ENCODE measurements around the gene GRIN3B. TPM values are rescaled to one million over a fixed set of nuclear protein-coding genes. Genes with fewer than 3 reads are reported as not detected.
A peak's percentile ranks its signal among the peaks of the same experiment; 100 is the strongest.

Gene GRIN3B
- total and polyA plus RNA-seq, 2 donors (not counting 1 experiment from before 2014, with no cell fraction given), result 0.10 to 0.42 TPM

GRCh38 chr19:1028062-1028926 is 28.1 kb downstream of the GRIN3B start:
- H3K27me3 ChIP-seq (replicated peaks in 1 of 4; ENCODE audit: control extremely low read depth in 1 of 4, control insufficient read depth in 3 of 4, insufficient read depth in 4 of 4, low read length in 3 of 4), result no peaks in the 10 kb centered on the region
- H3K4me3 ChIP-seq (ENCODE audit: control extremely low read depth in 1 of 5, extremely low read depth in 1 of 5, insufficient read depth in 1 of 5, low read depth in 2 of 5, low read length in 4 of 5), result peak overlapping the region; percentile 60 to 99 (median 87)
- Mint-ChIP-seq H3K9me3 (ENCODE audit: insufficient read depth) (no peaks in the 10 kb centered on the region), H3K27ac (peak overlapping the region; percentile 91), H3K4me3 (peak overlapping the region; percentile 94), H3K27me3 (no peaks in the 10 kb centered on the region), H3K4me1 (peaks cover 28% of the 10 kb centered on the region)
- DNase-seq (peak; percentile 65), ATAC-seq (ENCODE audit: low read depth) (peak; percentile 42)
- POLR2A ChIA-PET, result interaction anchor here (0.5 to 6.9 kb wide), 14 partner anchors 10 to 300 kb away, joined by 3 to 91 read pairs (median 6); partner anchors contain the start of genes ABCA7 and ARHGAP45
- H3K27ac ChIP-seq (ENCODE audit: low read length in 2 of 2), result peak overlapping the region; percentile 44 to 85
- H4K20me1 ChIP-seq (ENCODE audit: control insufficient read depth, insufficient read depth, low read length, poor library complexity, severe bottlenecking), result peaks cover 65% of the 10 kb centered on the region
- H3K9ac ChIP-seq (ENCODE audit: low read length), result peak overlapping the region; percentile 87
- no peaks in the 10 kb centered on the region for H3K9me3 ChIP-seq (ENCODE audit: control extremely low read depth in 1 of 3, control insufficient read depth in 2 of 3, insufficient read depth in 1 of 3, low read length in 2 of 3)
- CTCF ChIA-PET, result interaction anchor here (0.9 to 3.9 kb wide), 9 partner anchors 9 to 216 kb away, joined by 3 to 16 read pairs (median 9); partner anchors contain the start of genes ABCA7, ARHGAP45 and WDR18
- 2% methylated on average over 44 of the region's 58 CpGs for WGBS (ENCODE audit: insufficient coverage)
- peaks cover 65% of the 10 kb centered on the region for H3K79me2 ChIP-seq (ENCODE audit: control insufficient read depth, insufficient read depth, low read length)
- intact Hi-C loops (cut with micrococcal nuclease), result loop anchor here (10.0 kb wide), 1 partner anchor 217 kb away; the partner anchor contains the start of genes ATP5F1D and MIDN
- TF ChIP-seq CTCF (IDR thresholded peaks at IDR 0.05), result no peak
- peaks cover 16 to 29% of the 10 kb centered on the region in 2 donors for H3K4me1 ChIP-seq (ENCODE audit: control insufficient read depth in 2 of 2, insufficient read depth in 2 of 2, low read length in 2 of 2)
- peak overlapping the region; percentile 33 for H2AFZ ChIP-seq (ENCODE audit: insufficient read depth, low read depth, low read length, poor library complexity, severe bottlenecking)
- peak overlapping the region; percentile 91 for H3K4me2 ChIP-seq (replicated peaks; ENCODE audit: low read depth, low read length, poor library complexity, severe bottlenecking)
- H3K36me3 ChIP-seq (replicated peaks in 1 of 2; ENCODE audit: control extremely low read depth in 1 of 2, control insufficient read depth in 1 of 2, extremely low read depth in 1 of 2, insufficient read depth in 2 of 2, low read length in 1 of 2), result peaks cover 0 to 33% of the 10 kb centered on the region in 2 experiments

- intact Hi-C loops (cut with micrococcal nuclease), result no loop called here
- no peak overlapping the region for H3K4me2 ChIP-seq (replicated peaks; ENCODE audit: low read depth, low read length, poor library complexity, severe bottlenecking)
- H3K9ac ChIP-seq (ENCODE audit: low read length), result no peak overlapping the region
- H4K20me1 ChIP-seq (ENCODE audit: control insufficient read depth, insufficient read depth, low read length, poor library complexity, severe bottlenecking), result peaks cover 73% of the 10 kb centered on the region
- H3K4me3 ChIP-seq (ENCODE audit: control extremely low read depth in 1 of 5, extremely low read depth in 1 of 5, insufficient read depth in 1 of 5, low read depth in 2 of 5, low read length in 4 of 5), result no peak overlapping the region
- no peak overlapping the region for H2AFZ ChIP-seq (ENCODE audit: insufficient read depth, low read depth, low read length, poor library complexity, severe bottlenecking)
- H3K4me1 ChIP-seq (ENCODE audit: control insufficient read depth in 2 of 2, insufficient read depth in 2 of 2, low read length in 2 of 2), result peaks cover 23 to 46% of the 10 kb centered on the region in 2 donors
- no peaks in the 10 kb centered on the region for H3K9me3 Mint-ChIP-seq (ENCODE audit: insufficient read depth)
- H3K27ac ChIP-seq (ENCODE audit: low read length in 2 of 2), result no peak overlapping the region
- H3K4me1 Mint-ChIP-seq, result peaks cover 34% of the 10 kb centered on the region
- H3K9me3 ChIP-seq (ENCODE audit: control extremely low read depth in 1 of 3, control insufficient read depth in 2 of 3, insufficient read depth in 1 of 3, low read length in 2 of 3), result no peaks in the 10 kb centered on the region
- H3K27me3 Mint-ChIP-seq, result no peaks in the 10 kb centered on the region
- CTCF ChIA-PET, result interaction anchor here (0.7 to 1.2 kb wide), 2 partner anchors 34 to 39 kb away, joined by 3 to 4 read pairs; partner anchors contain the start of gene ARHGAP45
- H3K36me3 ChIP-seq (replicated peaks in 1 of 2; ENCODE audit: control extremely low read depth in 1 of 2, control insufficient read depth in 1 of 2, extremely low read depth in 1 of 2, insufficient read depth in 2 of 2, low read length in 1 of 2), result peaks cover 0 to 54% of the 10 kb centered on the region in 2 experiments
- H3K27ac Mint-ChIP-seq, result no peak overlapping the region
- TF ChIP-seq CTCF (IDR thresholded peaks at IDR 0.05), result no peak
- TF ChIP-seq EZH2 (IDR thresholded peaks at IDR 0.05; ENCODE audit: borderline replicate concordance, insufficient read depth, low read depth, low read length, poor library complexity, severe bottlenecking), result no peak
- peaks cover 51% of the 10 kb centered on the region for H3K79me2 ChIP-seq (ENCODE audit: control insufficient read depth, insufficient read depth, low read length)
- POLR2A ChIA-PET, result interaction anchor here (0.7 to 0.9 kb wide), 4 partner anchors 16 to 372 kb away, joined by 4 to 7 read pairs (median 6); no protein-coding TSS in a partner anchor
- no peak overlapping the region for H3K4me3 Mint-ChIP-seq
- ATAC-seq (ENCODE audit: low read depth) (no peak), DNase-seq (no peak)
- 90% methylated on average over 18 of the region's 20 CpGs for WGBS (ENCODE audit: insufficient coverage)
- H3K27me3 ChIP-seq (replicated peaks in 1 of 4; ENCODE audit: control extremely low read depth in 1 of 4, control insufficient read depth in 3 of 4, insufficient read depth in 4 of 4, low read length in 3 of 4), result no peaks in the 10 kb centered on the region
Measured at GRCh38 chr19:1032264-1032867, 32.1 kb downstream of the GRIN3B start.

Measured in B cell (primary cell).